NCI-H1436 treated with DMSO at 0.1 percent for 48 hours (cell line): ENCODE results near the gene SLC17A9.

Source experiments
- DNase-seq: peaks from one replicate; lab custom pipeline; 2025; lab: John Stamatoyannopoulos, UW

SLC17A9 gene, protein sequence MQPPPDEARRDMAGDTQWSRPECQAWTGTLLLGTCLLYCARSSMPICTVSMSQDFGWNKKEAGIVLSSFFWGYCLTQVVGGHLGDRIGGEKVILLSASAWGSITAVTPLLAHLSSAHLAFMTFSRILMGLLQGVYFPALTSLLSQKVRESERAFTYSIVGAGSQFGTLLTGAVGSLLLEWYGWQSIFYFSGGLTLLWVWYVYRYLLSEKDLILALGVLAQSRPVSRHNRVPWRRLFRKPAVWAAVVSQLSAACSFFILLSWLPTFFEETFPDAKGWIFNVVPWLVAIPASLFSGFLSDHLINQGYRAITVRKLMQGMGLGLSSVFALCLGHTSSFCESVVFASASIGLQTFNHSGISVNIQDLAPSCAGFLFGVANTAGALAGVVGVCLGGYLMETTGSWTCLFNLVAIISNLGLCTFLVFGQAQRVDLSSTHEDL

DNA sequence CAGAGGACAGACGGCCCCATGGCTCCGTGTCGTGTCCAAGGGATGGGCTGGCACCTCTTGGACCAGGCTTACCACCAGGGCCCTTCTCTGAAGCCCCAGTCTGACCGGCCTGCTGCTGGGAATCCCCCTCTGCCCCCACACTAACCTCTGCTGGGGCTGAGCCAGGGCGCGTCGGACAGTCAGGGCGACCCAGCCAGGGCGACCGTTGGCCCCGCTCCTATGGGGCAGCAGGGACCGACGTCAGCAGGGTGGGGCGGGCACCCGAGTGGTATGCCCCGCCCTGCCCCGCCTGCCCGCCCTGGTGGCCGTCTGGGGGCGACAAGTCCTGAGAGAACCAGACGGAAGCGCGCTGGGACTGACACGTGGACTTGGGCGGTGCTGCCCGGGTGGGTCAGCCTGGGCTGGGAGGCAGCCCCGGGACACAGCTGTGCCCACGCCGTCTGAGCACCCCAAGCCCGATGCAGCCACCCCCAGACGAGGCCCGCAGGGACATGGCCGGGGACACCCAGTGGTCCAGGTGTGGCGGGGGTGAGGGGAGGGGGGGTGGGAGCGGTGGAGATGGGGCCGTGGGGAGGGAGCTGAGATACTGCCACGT, at the start of gene SLC17A9:
SLC17A9 (plus strand) TSS at position 337 of the 595 bp plus-strand sequence; CDS start at position 459, 122 bp downstream.
- DNase-seq = no peak

DNA sequence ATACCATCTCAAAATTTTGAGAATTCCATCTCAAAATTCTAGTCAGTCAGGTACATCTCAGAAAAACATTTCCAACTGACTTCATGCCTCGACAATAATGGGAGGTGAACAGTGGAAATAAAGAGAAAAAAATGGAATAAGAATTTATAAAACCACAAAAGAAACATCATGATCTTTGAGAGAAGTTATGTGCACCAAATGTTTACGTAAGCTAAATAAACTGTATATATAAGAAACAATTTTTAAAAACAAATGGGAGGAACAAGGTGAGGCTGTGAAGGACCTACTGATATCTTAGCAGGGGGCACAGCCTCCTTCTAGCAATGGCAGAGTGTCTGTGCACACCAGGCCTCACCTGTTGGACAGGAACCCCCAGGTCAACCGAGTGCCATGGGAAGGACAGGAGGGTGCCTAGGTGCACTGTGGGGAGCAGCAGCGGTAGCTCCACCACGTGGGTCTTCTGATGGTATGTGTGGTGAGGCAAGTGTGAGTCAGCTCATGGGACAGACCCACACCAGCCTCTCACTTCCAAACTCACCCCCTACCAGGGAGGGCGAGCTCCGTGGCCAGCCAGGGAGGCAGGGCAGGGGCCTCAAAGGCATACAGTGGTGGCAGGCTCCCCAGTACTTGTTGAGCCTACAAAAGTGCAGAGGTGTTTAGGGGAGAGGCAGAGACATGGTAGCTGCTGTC, 49.4 kb upstream of the SLC17A9 start:
- DNase-seq = no peak

DNA sequence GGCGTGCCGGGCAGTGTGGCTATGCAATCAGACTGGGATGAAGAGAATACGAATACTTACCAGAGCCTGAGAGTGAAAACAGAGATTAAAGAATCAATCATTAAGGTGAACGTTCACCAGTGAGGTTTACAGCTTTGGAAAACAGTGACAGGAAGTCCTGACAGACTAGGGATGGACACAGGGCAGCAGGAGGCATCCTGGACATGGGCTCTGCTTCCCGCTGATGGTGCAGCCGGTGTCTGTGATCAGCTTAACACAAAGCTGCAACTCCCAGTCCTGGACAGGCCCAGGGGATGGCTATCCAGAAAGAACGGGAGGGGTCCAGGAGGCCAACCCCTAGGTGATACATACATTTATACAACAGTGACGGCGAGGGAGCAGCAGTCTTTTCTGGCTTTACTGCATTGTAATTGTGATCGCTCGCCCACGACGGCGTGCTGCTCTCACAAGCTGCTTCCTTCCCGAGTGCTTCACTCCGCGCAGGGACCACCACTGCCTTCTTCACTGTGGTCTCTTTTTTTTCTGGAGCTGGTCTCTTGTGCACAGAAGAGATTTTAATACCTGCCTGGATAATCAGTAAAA, 46.9 kb upstream of the SLC17A9 start:
- DNase-seq = no peak

DNA sequence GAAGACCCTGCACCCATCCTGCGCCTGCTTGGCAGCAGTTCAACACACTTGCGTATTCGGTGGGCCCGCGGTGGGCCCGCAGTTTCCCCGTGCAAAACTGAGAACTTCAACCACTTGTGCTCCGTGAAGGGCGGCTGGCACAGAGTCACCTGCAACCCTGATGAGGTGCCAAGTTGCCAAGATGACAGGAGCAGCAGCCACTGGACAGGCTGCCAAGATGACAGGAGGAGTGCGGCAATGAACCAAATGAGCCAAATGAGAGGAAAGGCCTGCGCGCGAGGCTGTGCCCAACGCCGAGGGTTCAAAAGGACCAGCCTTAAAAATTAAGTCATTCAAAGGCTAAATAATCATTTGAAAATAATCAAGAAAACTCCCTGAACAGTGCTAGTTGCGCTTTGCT, 46.3 kb upstream of the SLC17A9 start:
- DNase-seq = no peak

GRCh38 chr20:62906647-62907375, 45.7 kb upstream of the SLC17A9 start:
- DNase-seq = no peak

DNA sequence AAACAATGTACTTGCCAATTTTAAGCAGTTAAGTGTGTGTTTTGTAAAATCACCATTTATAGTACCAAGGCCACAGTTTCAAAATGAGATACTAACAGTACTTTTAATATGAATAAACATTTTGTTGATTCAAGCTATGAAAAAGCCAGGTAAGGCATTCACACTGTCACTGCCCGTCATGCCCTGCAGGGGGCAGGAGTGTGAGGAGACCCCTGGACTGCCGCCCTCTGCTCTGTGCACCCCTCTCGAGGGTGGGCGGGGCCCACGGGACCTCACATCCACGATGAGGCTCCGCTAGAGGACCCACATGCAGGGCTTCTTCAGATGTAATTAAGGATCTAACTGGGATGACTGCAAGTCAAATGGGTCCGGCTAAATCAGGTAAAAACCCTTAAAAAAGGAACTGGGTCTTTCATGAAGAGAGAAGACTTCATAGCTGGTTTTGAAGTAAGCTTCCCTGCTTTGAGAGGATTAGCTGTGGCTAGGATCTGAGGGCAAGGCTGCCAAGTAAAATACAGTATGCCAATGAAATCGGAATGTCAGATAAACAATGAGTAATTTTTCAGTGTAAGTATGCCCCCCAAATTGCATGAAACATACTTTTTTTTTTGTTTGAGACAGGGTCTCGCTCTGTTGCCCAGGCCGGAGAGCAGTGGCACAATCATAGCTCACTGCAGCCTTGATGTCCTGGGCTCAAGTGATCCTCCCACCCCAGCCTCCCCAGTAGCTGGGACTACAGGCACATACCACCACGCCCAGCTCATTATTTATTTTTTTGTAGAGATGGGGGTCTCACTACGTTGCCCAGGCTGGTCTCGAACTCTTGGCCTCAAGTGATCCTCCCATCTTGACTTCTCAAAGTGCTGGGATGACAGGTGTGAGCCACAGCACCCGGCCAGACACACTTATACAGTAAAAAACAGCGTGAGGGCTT, 44.9 kb upstream of the SLC17A9 start:
- no peak for DNase-seq

DNA sequence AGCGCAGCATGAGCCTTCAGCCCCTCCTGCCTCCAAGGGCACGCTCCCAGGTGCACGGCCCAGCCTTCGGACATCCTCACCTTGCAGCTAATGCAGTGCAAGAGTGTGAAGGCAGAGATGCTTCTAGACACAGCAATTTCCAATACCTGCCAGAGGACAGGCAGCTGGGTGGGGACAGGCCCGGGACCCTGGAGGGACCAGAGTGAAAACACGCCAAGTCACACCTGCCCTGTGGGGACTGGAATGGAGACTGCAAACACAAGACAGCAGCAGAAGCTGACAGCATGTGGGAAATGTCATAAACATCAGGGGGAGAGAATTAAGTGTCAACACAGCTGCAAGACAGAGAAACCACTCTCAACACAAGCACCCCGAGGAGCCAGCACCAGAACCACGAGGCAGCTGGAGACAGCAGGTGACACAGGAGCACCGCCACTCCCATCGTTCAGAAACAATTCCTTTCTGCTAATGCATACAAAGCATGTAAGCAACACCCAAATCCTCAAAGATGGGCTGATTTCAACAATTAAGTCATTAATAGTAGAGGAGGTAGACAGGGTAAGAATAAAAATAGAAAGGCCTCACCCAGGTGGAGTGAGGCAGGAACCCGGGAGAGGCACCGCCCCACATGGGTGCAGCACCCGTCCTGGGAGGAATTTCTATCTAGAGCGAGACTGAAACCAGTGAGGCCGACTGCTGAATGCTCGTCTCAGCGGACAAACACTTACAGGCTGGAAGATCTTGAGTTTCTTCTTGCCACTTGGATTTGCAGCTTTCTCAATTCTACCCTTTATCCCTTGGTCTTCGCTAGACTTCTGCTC, 43.3 kb upstream of the SLC17A9 start:
- DNase-seq = no peak

- DNase-seq = no peak
These were observed 42.2 kb upstream of the SLC17A9 start for GRCh38 chr20:62910217-62910766.

DNA sequence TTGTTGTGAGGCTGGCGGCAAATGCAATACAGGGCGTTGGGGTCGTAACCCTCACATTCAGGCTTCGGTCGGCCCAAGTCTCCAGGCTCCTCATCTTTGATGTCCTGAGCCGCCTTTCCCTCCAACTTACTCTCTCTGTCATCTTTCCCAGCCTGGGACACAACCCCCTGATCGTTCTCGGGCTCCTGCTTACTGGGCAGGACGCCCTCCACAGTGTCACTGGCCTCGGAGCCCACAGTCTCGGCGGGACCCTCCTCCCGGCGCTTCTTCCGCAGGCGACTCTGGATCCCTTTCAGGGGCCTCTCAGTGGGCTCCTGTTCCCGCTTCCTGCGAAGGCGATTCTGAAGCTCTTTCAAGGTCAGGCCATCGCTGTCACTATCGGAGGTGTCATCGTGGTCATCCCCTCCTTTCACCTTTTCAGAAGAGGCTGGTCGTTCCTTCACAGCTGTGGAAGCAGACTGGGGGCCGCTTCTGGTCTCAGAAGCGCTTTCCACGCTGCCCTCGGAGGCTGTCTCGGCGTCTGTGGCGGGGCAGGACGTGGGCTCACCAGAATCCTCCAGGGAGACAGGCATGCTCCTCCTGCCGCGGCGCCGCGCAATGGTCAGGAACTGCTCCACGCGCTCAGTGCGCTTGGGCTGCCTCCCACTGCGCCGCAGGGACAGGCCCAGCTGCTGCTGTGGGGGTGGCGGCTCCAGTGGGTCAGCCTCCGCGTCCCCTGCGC, 41.6 kb upstream of the SLC17A9 start:
- no peak for DNase-seq

- DNase-seq = no peak
These were observed 40.7 kb upstream of the SLC17A9 start for GRCh38 chr20:62911701-62912280.

GRCh38 chr20:62913043-62913630, 39.4 kb upstream of the SLC17A9 start:
- DNase-seq = no peak

DNA sequence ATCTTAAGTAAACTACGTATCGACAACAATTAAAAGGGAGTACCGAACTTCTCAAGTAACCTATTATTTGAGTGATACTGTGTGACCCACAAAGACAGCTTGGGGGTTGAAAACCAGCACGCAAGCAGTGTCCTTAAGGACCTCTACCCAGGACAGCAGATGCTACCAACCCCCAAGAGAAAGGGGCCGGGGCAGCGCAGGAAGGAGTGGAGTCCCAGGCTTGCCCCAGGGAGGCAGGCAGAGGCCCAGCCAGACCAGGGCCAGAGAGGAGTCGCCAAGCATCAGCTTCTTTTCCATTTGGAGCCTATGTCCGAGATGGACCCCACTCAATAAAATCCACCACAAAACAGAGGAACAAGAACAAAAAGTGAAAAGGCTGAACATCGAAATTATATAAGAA, 38.1 kb upstream of the SLC17A9 start:
- DNase-seq = no peak

- no peak for DNase-seq
These were observed 37.5 kb upstream of the SLC17A9 start for GRCh38 chr20:62914970-62915457.

GRCh38 chr20:62916703-62917476, 35.6 kb upstream of the SLC17A9 start:
- no peak for DNase-seq

- no peak for DNase-seq
These were observed 34.8 kb upstream of the SLC17A9 start for GRCh38 chr20:62917720-62918119.

DNA sequence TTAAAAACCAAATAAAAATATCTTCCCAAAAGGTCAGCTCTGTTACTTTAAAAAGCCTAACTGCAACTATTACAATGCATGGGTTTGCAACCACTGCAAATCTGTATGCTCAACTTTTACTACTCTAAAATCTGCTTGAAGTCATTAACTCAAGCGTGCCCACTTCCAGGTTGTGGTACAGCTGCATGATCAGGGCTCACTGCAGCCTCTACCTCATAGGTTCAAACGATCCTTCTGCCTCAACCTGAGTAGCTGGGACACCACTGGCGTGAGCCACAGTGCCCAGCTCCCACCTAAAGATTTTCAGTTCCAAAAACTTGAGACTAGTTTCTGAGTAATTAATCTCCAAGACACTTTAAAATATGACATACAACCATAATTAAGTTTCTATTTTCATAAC, 34.4 kb upstream of the SLC17A9 start:
- DNase-seq = no peak

GRCh38 chr20:62918831-62919230, 33.7 kb upstream of the SLC17A9 start:
- no peak for DNase-seq
